DND-41 (cell line): Measurements from ENCODE around the gene CRY1.

Experiments used
- ATAC-seq: fragments of 200-7000 bp; cut with Tn5 transposase; 3 replicates; pipeline ENCODE4 v1.9.1; 2021; ENCODE audit warnings: low read depth; ENCODE audit not compliant: insufficient read depth
- DNase-seq: peaks from one replicate; pipeline ENCODE4 v3.0.0-alpha.2; 2020
- H2AFZ ChIP-seq: 2 replicates; pipeline ENCODE4 v1.6.0; 2012; ENCODE audit warnings: low read depth, low read length
- H3K27ac ChIP-seq: 2 replicates; pipeline ENCODE4 v1.5.1; 2012; ENCODE audit warnings: low read length, inconsistent platforms
- H3K27me3 ChIP-seq: fragments of 200-600 bp; sonication (generic); 2 replicates; pipeline ENCODE4 v1.6.0; 2012; ENCODE audit warnings: low read length, mild to moderate bottlenecking, inconsistent platforms; ENCODE audit not compliant: insufficient read depth, poor library complexity
- H3K36me3 ChIP-seq: 2 replicates; pipeline ENCODE4 v1.5.1; 2012; ENCODE audit warnings: low read length, inconsistent platforms; ENCODE audit not compliant: insufficient read depth
- H3K4me1 ChIP-seq: 2 replicates; pipeline ENCODE4 v1.5.1; 2012; ENCODE audit warnings: mild to moderate bottlenecking, low read length; ENCODE audit not compliant: insufficient read depth
- H3K4me2 ChIP-seq: 2 replicates; pipeline ENCODE4 v1.6.0; 2012; ENCODE audit warnings: mild to moderate bottlenecking, moderate library complexity, low read length, inconsistent platforms; ENCODE audit not compliant: insufficient read depth
- H3K4me3 ChIP-seq, 2 experiments: fragments of 200-600 bp in 1 of 2; shearing (Covaris generic) in 1 of 2; 2 replicates each; pipeline ENCODE4 v1.5.1; 2012 to 2016; ENCODE audit warnings: inconsistent platforms in 2 of 2, low read length in 2 of 2, mild to moderate bottlenecking in 2 of 2, low read depth in 1 of 2, moderate library complexity in 1 of 2
- H3K79me2 ChIP-seq: 2 replicates; pipeline ENCODE4 v1.6.0; 2012; ENCODE audit warnings: low read length, inconsistent platforms; ENCODE audit not compliant: insufficient read depth
- H3K9ac ChIP-seq: 2 replicates; pipeline ENCODE4 v1.6.0; 2012; ENCODE audit warnings: low read depth, mild to moderate bottlenecking, inconsistent platforms, low read length, moderate library complexity
- H3K9me3 ChIP-seq: 2 replicates; pipeline ENCODE4 v1.5.1; 2012; ENCODE audit warnings: low read length, moderate library complexity, mild to moderate bottlenecking, inconsistent platforms; ENCODE audit not compliant: insufficient read depth, severe bottlenecking
- H4K20me1 ChIP-seq: 2 replicates; pipeline ENCODE4 v1.6.0; 2012; ENCODE audit warnings: low read length; ENCODE audit not compliant: insufficient read depth
- CTCF ChIP-seq: IDR thresholded peaks from 2 replicates; pipeline ENCODE4 v1.5.1; 2012; ENCODE audit warnings: borderline replicate concordance, low read length, moderate library complexity, mild to moderate bottlenecking; ENCODE audit not compliant: poor library complexity, severe bottlenecking; ENCODE audit errors: extremely low read depth
- EZH2 ChIP-seq: IDR thresholded peaks from 3 replicates; pipeline ENCODE4 v1.6.1; 2012; ENCODE audit warnings: borderline replicate concordance, low read depth, mild to moderate bottlenecking, moderate library complexity, low read length, inconsistent platforms; ENCODE audit not compliant: severe bottlenecking

Gene CRY1

GRCh38 chr12:106986625-106987389 lies 106.5 kb downstream of the CRY1 start, which contains the start of gene MTERF2:
Gene MTERF2 (minus strand): TSS chr12:106987146. CDS start chr12:106978714, 8,432 bp downstream.
- DNase-seq = peak; percentile 76
- peaks cover 13% of the 10 kb centered on the region for H3K36me3 ChIP-seq
- H2AFZ ChIP-seq = peak within 1 kb of the TSS; percentile 69
- H3K9ac ChIP-seq = peak within 1 kb of the TSS; percentile 66
- no peaks in the 10 kb centered on the region for H3K27me3 ChIP-seq
- peak within 1 kb of the TSS; percentile 21 to 60; a peak in 3 of 4 replicates for H3K4me3 ChIP-seq
- peaks cover 18% of the 10 kb centered on the region for H3K4me1 ChIP-seq
- TF ChIP-seq CTCF (no peak), EZH2 (no peak)
- peak; percentile 98 for ATAC-seq
- peak within 1 kb of the TSS; percentile 67 for H3K4me2 ChIP-seq
- peak within 1 kb of the TSS; percentile 50 for H3K27ac ChIP-seq
- H4K20me1 ChIP-seq = no peaks in the 10 kb centered on the region
- peaks cover 9% of the 10 kb centered on the region; the same call in 1 of the 2 replicates for H3K79me2 ChIP-seq
- H3K9me3 ChIP-seq = no peaks in the 10 kb centered on the region

- Histone ChIP-seq H3K27me3 (no peaks in the 10 kb centered on the region), H3K9me3 (no peaks in the 10 kb centered on the region), H3K4me2 (peak overlapping the region; percentile 67), H3K36me3 (peaks cover 13% of the 10 kb centered on the region), H3K4me1 (peaks cover 18% of the 10 kb centered on the region), H3K79me2 (peaks cover 9% of the 10 kb centered on the region; the same call in 1 of the 2 replicates), H3K9ac (peak overlapping the region; percentile 66), H4K20me1 (no peaks in the 10 kb centered on the region), H2AFZ (peak overlapping the region; percentile 69), H3K4me3 (peak overlapping the region; percentile 21 to 60; a peak in 3 of 4 replicates), H3K27ac (peak overlapping the region; percentile 50)
- ATAC-seq (no peak), DNase-seq (no peak)
- TF ChIP-seq CTCF = no peak
Observed at GRCh38 chr12:106986135-106986534, 107.2 kb downstream of the CRY1 start.

- Histone ChIP-seq H3K4me2 (peak overlapping the region; percentile 67), H4K20me1 (no peaks in the 10 kb centered on the region), H3K4me3 (peak overlapping the region in 1 of 2 experiments; percentile 60; a peak in 1 of 4 replicates), H3K36me3 (peaks cover 13% of the 10 kb centered on the region), H3K27ac (no peak overlapping the region), H3K79me2 (peaks cover 9% of the 10 kb centered on the region; the same call in 1 of the 2 replicates), H3K9me3 (no peaks in the 10 kb centered on the region), H2AFZ (no peak overlapping the region), H3K9ac (no peak overlapping the region), H3K27me3 (no peaks in the 10 kb centered on the region), H3K4me1 (peaks cover 18% of the 10 kb centered on the region)
- no peak for TF ChIP-seq EZH2
- no peak for TF ChIP-seq CTCF
- no peak for ATAC-seq
- DNase-seq = no peak
Observed at GRCh38 chr12:106985479-106985878, 107.9 kb downstream of the CRY1 start.
